MG63 (cell line): ENCODE measurements around the gene DIP2A. TPM values are rescaled to one million over a fixed set of nuclear protein-coding genes. Genes with fewer than 3 reads are reported as not detected.

Source experiments
- DNase-seq: peaks from one replicate; pipeline ENCODE4 v3.0.0-alpha.2; 2020
- H3K27me3 ChIP-seq: fragments of 250-450 bp; sonication (Bioruptor Pico); 2 replicates; pipeline ENCODE4 v1.5.1; 2020; ENCODE audit warnings: mild to moderate bottlenecking, moderate library complexity
- H3K36me3 ChIP-seq: fragments of 250-450 bp; sonication (Bioruptor Pico); 2 replicates; pipeline ENCODE4 v1.5.1; 2020; ENCODE audit warnings: mild to moderate bottlenecking, moderate library complexity
- H3K4me3 ChIP-seq: fragments of 250-450 bp; sonication (Bioruptor Pico); 2 replicates; pipeline ENCODE4 v1.5.1; 2020; ENCODE audit warnings: mild to moderate bottlenecking, moderate library complexity
- H3K9me3 ChIP-seq: fragments of 250-450 bp; sonication (Bioruptor Pico); 2 replicates; pipeline ENCODE4 v1.5.1; 2020; ENCODE audit warnings: mild to moderate bottlenecking, moderate library complexity
- total RNA-seq: library from RNA; depleted of rRNA; stranded (reverse); fragments of >200 nt; shearing (Covaris generic); gene quantifications from 2 replicates; pipeline ENCODE4 v1.2.3, GENCODE V29; 2014; ENCODE audit warnings: low replicate concordance; rRNA removed

The DIP2A gene
- total RNA-seq: 15.9 and 32.1 TPM in 2 replicates

- Histone ChIP-seq H3K27me3 (no peaks in the 10 kb centered on the region), H3K36me3 (peaks cover 19% of the 10 kb centered on the region), H3K4me3 (peak within 1 kb of the TSS; percentile 83), H3K9me3 (no peaks in the 10 kb centered on the region)
- DNase-seq: peak; percentile 99
These were observed at the start of gene DIP2A for GRCh38 chr21:46458315-46459023. Gene DIP2A, plus strand, starts transcription at chr21:46458891. Its CDS starts 241 bp downstream, at chr21:46459132.

DNA sequence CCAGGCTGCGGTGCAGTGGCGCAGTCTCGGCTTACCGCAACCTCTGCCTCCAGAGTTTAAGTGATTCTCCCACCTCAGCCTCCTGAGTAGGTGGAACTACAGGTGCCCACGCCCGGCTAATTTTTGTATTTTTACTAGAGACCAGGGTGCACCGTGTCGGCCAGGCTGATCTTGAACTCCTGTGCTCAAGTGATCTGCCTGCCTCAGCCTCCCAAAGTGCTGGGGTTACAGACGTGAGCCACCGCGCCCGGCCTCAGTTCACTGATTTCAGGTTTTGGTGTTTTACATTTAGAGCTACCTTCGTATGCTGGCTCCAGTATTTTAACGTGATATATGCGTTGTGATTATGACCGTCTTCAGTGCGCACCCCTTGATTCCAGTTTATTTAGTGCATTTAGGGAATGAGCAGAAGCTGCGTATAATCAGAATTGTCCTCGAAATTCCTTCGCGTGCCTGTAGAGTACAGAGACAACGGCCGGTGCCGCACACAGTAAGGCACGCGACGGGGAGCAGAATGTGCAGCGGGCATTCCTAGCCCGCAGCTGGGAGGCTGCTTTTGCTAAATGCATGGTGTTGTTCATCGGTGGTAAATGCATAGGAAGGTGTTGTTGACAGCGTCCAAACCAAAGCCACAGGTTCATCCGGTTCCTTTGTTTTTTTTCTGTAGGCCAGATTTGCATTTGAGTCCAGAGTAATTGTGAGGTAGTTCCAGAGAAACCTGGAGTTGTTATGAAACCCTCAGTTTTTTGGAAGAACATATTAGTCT is 48.9 kb upstream of the DIP2A start:
- Histone ChIP-seq H3K4me3 (no peak overlapping the region), H3K9me3 (no peaks in the 10 kb centered on the region), H3K27me3 (no peaks in the 10 kb centered on the region), H3K36me3 (peaks cover 35% of the 10 kb centered on the region)
- no peak for DNase-seq

DNA sequence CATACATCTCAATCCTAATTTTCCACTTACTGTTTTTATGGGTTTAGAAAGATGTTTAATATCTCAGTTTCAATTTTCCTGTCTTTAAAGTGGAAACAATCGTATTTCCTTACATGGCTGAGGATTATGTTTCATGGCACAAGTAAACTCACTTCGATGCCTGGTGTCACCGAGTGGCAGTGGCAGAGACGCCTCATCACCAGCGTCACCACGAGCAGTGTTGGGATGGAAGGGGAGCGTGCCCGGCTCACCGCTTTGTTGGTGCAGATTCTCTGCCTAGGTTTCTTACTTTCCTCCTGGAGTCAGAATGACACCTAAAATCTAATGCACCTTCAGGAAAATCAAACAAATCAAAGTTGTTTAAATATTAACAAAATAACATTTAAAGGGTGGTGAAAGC is 48.2 kb upstream of the DIP2A start:
- H3K27me3 ChIP-seq: no peaks in the 10 kb centered on the region
- peaks cover 36% of the 10 kb centered on the region for H3K36me3 ChIP-seq
- H3K4me3 ChIP-seq: no peak overlapping the region
- no peak for DNase-seq
- no peaks in the 10 kb centered on the region for H3K9me3 ChIP-seq

DNA sequence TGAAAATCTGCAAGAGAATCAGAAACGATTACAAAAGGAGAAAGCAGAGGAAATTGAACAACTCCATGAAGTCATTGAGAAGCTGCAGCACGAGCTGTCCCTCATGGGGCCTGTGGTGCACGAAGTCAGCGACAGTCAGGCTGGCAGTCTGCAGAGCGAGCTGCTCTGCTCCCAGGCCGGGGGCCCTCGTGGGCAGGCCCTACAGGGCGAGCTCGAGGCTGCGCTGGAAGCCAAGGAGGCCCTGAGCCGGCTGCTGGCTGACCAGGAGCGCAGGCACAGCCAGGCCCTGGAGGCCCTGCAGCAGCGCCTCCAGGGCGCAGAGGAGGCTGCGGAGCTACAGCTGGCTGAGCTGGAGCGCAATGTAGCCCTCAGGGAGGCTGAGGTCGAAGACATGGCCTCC is 47.5 kb upstream of the DIP2A start:
- H3K36me3 ChIP-seq: peaks cover 44% of the 10 kb centered on the region
- H3K4me3 ChIP-seq: no peak overlapping the region
- no peak for DNase-seq
- no peaks in the 10 kb centered on the region for H3K27me3 ChIP-seq
- H3K9me3 ChIP-seq: no peaks in the 10 kb centered on the region

GRCh38 chr21:46411691-46412090 is 47.0 kb upstream of the DIP2A start:
- Histone ChIP-seq H3K9me3 (no peaks in the 10 kb centered on the region), H3K4me3 (no peak overlapping the region), H3K27me3 (no peaks in the 10 kb centered on the region), H3K36me3 (peaks cover 48% of the 10 kb centered on the region)
- no peak for DNase-seq

DNA sequence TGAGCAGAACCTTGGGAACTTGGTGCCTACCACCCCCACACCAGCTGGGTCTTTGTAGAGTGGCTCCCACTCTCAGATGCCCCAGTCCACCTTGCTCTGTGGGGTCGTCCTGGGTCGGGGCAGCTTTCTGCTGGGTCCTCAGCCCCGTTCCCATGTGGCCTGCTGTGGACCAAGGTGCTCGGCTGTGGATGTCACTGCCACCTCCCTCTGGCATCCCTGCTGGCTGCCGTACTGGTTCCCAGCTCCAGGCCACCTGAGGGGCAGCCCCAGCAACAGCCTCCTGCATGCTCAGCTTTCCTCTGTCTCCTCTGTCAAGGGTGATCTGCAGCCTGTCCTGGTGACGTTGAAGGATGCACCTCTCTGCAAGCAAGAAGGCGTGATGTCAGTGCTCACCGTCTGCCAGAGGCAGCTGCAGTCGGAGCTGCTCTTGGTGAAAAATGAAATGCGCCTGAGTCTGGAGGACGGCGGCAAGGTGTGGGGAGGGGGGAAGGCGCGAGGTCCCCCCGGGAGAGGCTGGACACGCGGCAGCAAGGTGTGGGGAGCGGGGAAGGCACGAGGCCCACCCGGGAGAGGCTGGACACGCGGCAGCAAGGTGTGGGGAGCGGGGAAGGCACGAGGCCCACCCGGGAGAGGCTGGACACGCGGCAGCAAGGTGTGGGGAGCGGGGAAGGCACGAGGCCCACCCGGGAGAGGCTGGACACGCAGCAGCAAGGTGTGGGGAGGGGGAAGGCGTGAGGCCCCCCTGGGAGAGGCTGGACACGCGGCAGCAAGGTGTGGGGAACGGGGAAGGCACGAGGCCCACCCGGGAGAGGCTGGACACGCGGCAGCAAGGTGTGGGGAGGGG is 45.9 kb upstream of the DIP2A start:
- DNase-seq: no peak
- Histone ChIP-seq H3K9me3 (no peaks in the 10 kb centered on the region), H3K27me3 (no peaks in the 10 kb centered on the region), H3K36me3 (peaks cover 57% of the 10 kb centered on the region), H3K4me3 (no peak overlapping the region)

- Histone ChIP-seq H3K4me3 (no peak overlapping the region), H3K36me3 (peaks cover 58% of the 10 kb centered on the region), H3K27me3 (no peaks in the 10 kb centered on the region), H3K9me3 (no peaks in the 10 kb centered on the region)
- no peak for DNase-seq
These were observed 45.4 kb upstream of the DIP2A start for GRCh38 chr21:46413365-46413696.

- Histone ChIP-seq H3K4me3 (no peak overlapping the region), H3K9me3 (no peaks in the 10 kb centered on the region), H3K27me3 (no peaks in the 10 kb centered on the region), H3K36me3 (peaks cover 61% of the 10 kb centered on the region)
- no peak for DNase-seq
These were observed 43.8 kb upstream of the DIP2A start for GRCh38 chr21:46414965-46415275.

- no peaks in the 10 kb centered on the region for H3K27me3 ChIP-seq
- no peak for DNase-seq
- peaks cover 68% of the 10 kb centered on the region for H3K36me3 ChIP-seq
- H3K4me3 ChIP-seq: no peak overlapping the region
- H3K9me3 ChIP-seq: no peaks in the 10 kb centered on the region
These were observed 42.1 kb upstream of the DIP2A start for GRCh38 chr21:46416551-46416950.

- DNase-seq: no peak
- peaks cover 73% of the 10 kb centered on the region for H3K36me3 ChIP-seq
- H3K27me3 ChIP-seq: no peaks in the 10 kb centered on the region
- H3K4me3 ChIP-seq: no peak overlapping the region
- no peaks in the 10 kb centered on the region for H3K9me3 ChIP-seq
These were observed 40.3 kb upstream of the DIP2A start for GRCh38 chr21:46418265-46418946.

DNA sequence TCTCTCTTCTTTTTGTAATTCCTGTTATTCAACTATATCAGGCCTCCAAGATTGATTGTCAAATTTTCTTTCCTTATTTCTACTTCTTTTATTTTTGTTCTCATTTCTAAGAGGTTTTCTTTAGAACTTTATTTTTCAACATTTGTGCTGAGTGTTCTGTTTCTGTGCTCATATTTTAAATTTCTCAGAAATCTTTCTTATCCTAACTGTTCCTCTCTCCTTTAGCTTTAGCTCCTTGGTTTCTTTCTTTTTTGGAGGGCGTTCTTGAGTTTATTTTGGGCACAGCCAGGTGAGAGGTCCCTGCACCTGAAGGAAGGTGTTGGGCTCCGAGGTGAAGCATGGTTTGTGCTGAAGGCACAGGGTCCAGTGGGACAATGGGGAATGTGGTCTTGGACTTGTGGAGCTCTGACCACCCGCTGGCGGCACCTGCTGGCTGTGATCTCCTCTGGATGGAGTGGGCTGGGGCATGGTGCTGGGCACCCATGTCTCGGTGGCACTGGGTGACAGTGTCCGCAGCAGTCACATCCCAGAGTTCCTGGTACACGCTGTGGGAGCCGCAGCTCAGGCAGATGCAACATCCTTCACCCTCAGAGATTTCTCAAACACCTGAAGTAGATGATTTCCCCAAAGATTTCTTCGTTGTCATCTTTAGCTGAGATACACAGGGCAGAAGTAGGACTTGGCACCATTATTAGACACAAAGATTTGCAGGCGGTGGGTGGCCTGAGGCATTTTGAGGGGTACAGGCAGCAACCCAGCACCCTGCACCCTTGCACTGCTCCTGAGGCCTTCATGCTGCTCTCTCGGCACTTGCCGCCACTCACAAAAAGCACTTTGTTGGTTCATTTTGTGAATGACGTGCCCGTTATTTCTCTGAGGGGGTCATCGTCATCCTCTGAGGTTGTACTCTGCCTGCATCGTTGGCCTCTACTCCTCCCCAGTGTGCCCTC is 38.2 kb upstream of the DIP2A start:
- Histone ChIP-seq H3K27me3 (no peaks in the 10 kb centered on the region), H3K36me3 (peaks cover 79% of the 10 kb centered on the region), H3K9me3 (no peaks in the 10 kb centered on the region), H3K4me3 (no peak overlapping the region)
- DNase-seq: no peak

GRCh38 chr21:46421191-46421750 is 37.4 kb upstream of the DIP2A start:
- H3K27me3 ChIP-seq: no peaks in the 10 kb centered on the region
- no peaks in the 10 kb centered on the region for H3K9me3 ChIP-seq
- no peak for DNase-seq
- peaks cover 76% of the 10 kb centered on the region for H3K36me3 ChIP-seq
- H3K4me3 ChIP-seq: no peak overlapping the region

DNA sequence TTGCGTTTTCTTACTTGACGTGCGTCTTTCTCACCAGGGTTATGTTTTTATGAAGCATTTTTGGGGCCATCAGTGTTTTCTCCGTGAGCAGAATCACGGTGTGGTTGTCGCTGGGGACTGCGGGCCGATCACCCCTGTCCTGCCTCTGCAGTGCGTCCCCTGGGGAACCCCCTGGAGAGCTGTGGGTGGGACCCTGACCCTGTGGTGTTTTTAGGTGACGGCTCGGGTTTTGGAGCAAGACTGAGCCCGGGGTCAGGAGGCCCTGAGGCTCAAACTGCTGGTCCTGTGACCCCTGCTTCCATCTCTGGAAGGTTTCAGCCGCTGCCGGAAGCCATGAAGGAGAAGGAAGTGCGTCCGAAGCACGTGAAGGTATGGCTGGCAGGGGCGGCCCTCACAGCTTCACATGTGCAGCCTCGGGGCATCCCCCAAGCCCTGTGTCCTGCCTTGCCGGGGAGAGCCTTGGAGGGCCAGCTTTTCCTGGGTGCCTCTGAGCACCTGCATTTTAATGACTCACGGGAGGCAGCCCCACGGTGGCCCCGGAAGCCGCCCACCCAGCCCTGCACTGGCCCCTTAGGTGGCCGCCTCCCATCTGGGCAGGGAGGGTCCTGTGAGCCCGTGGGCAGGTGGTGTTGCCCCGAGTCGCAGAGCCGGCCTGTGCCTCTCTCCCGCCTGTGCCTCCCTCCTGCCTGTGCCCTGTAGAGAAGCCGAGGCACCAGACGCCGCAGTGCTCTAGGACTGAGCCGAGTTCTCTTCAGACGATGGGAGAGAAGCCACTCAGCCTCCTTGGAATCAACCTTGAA is 36.7 kb upstream of the DIP2A start:
- peaks cover 77% of the 10 kb centered on the region for H3K36me3 ChIP-seq
- no peak for DNase-seq
- H3K4me3 ChIP-seq: no peak overlapping the region
- no peaks in the 10 kb centered on the region for H3K9me3 ChIP-seq
- H3K27me3 ChIP-seq: no peaks in the 10 kb centered on the region

GRCh38 chr21:46422636-46423241 is 36.0 kb upstream of the DIP2A start:
- Histone ChIP-seq H3K36me3 (peaks cover 78% of the 10 kb centered on the region), H3K9me3 (no peaks in the 10 kb centered on the region), H3K4me3 (no peak overlapping the region), H3K27me3 (no peaks in the 10 kb centered on the region)
- DNase-seq: no peak
